IMR-90 (cell line): ENCODE measurements around the gene MID1. TPM values are rescaled to one million over a fixed set of nuclear protein-coding genes. Genes with fewer than 3 reads are reported as not detected.

Source experiments
- ATAC-seq: fragments of 200-7000 bp; cut with Tn5 transposase; 2 replicates; pipeline ENCODE4 v1.9.1; 2020; ENCODE audit warnings: low read depth, mild to moderate bottlenecking, moderate library complexity
- Bru-seq: library from RNA; stranded (reverse); fragments of 400-500 nt; gene quantifications from one replicate; lab custom pipeline; 2021; lab: Mats Ljungman, UMichigan
- BruChase-seq, 2 experiments: library from RNA; stranded (reverse); fragments of 400-500 nt; gene quantifications; one replicate each; lab custom pipeline; 2021; lab: Mats Ljungman, UMichigan
- BruUV-seq: library from RNA; stranded (reverse); fragments of 400-500 nt; replicated peaks from 2 replicates; lab custom pipeline; 2021; lab: Mats Ljungman, UMichigan
- CTCF ChIA-PET: fragments of 300-600 bp; formaldehyde crosslinking; extraction: SDS; loops from one replicate; lab custom pipeline; 2021; ENCODE audit warnings: antibody characterized with exemption; lab: Yijun Ruan, JAX
- POLR2A ChIA-PET: fragments of 300-600 bp; sonication (Branson Sonifier 250); formaldehyde crosslinking; loops from one replicate; lab custom pipeline; 2022; ENCODE audit warnings: antibody characterized with exemption; ENCODE audit not compliant: unreplicated experiment; lab: Charles Lee
- DNase-seq: peaks from one replicate; pipeline ENCODE4 v3.0.0; 2013
- H2AFZ ChIP-seq: replicated peaks from 2 replicates; pipeline ENCODE3; 2013; ENCODE audit warnings: low read length, mild to moderate bottlenecking; ENCODE audit not compliant: poor library complexity
- H2AK5ac ChIP-seq: 2 replicates; pipeline ENCODE4 v1.6.1; 2013; ENCODE audit warnings: low read depth, low read length, inconsistent platforms
- H2AK9ac ChIP-seq: replicated peaks from 2 replicates; pipeline ENCODE3; 2013; ENCODE audit warnings: mild to moderate bottlenecking, low read depth, low read length, moderate library complexity; ENCODE audit not compliant: poor library complexity
- H2BK120ac ChIP-seq: 2 replicates; pipeline ENCODE4 v1.6.1; 2013; ENCODE audit warnings: low read depth, low read length, inconsistent platforms
- H2BK15ac ChIP-seq: 3 replicates; pipeline ENCODE4 v1.6.1; 2013; ENCODE audit warnings: low read depth, low read length, inconsistent platforms
- H2BK20ac ChIP-seq: 2 replicates; pipeline ENCODE4 v1.6.1; 2013; ENCODE audit warnings: low read depth, mild to moderate bottlenecking, inconsistent platforms, low read length, moderate library complexity
- H2BK5ac ChIP-seq: 2 replicates; pipeline ENCODE4 v1.6.1; 2013; ENCODE audit warnings: mild to moderate bottlenecking, low read depth, low read length, inconsistent platforms; ENCODE audit not compliant: poor library complexity, severe bottlenecking
- H3K14ac ChIP-seq: replicated peaks from 2 replicates; pipeline ENCODE4 v1.6.1; 2013; ENCODE audit warnings: low read depth, low read length, inconsistent platforms
- H3K18ac ChIP-seq: 2 replicates; pipeline ENCODE4 v1.6.1; 2013; ENCODE audit warnings: low read depth, low read length, control low read depth
- H3K23ac ChIP-seq: 2 replicates; pipeline ENCODE4 v1.6.1; 2013; ENCODE audit warnings: low read depth, low read length, inconsistent platforms
- H3K27ac ChIP-seq: 2 replicates; pipeline ENCODE4 v1.5.1; 2013; ENCODE audit warnings: mild to moderate bottlenecking, control low read depth, low read length; ENCODE audit not compliant: insufficient read depth
- H3K27me3 ChIP-seq: 2 replicates; pipeline ENCODE4 v1.6.1; 2013; ENCODE audit warnings: low read length; ENCODE audit not compliant: control insufficient read depth, insufficient read depth
- H3K36me3 ChIP-seq: 2 replicates; pipeline ENCODE4 v1.6.1; 2013; ENCODE audit warnings: low read length, mixed read lengths; ENCODE audit not compliant: control insufficient read depth, insufficient read depth
- H3K4ac ChIP-seq: 2 replicates; pipeline ENCODE4 v1.6.1; 2013; ENCODE audit warnings: low read depth, low read length, inconsistent platforms
- H3K4me1 ChIP-seq: 2 replicates; pipeline ENCODE4 v1.6.1; 2013; ENCODE audit warnings: low read length, mixed read lengths; ENCODE audit not compliant: control insufficient read depth, insufficient read depth
- H3K4me2 ChIP-seq: 2 replicates; pipeline ENCODE4 v1.6.1; 2013; ENCODE audit warnings: low read depth, mild to moderate bottlenecking, control low read depth, low read length, moderate library complexity
- H3K4me3 ChIP-seq: 2 replicates; pipeline ENCODE4 v1.5.1; 2013; ENCODE audit warnings: low read depth, mild to moderate bottlenecking, control low read depth, low read length, moderate library complexity; ENCODE audit not compliant: insufficient read depth
- H3K56ac ChIP-seq: 2 replicates; pipeline ENCODE4 v1.6.1; 2013; ENCODE audit warnings: low read length, inconsistent platforms; ENCODE audit not compliant: insufficient read depth; ENCODE audit errors: extremely low read depth
- H3K79me1 ChIP-seq, 2 experiments: 2 replicates each; pipeline ENCODE4 v1.6.1; 2013; ENCODE audit warnings: low read length in 2 of 2, inconsistent platforms in 1 of 2, low read depth in 1 of 2
- H3K9ac ChIP-seq: 2 replicates; pipeline ENCODE4 v1.6.1; 2013; ENCODE audit warnings: low read depth, low read length, control low read depth
- H3K9me1 ChIP-seq: 2 replicates; pipeline ENCODE4 v1.6.1; 2013; ENCODE audit warnings: low read length, inconsistent platforms; ENCODE audit not compliant: insufficient read depth
- H3K9me3 ChIP-seq: 2 replicates; pipeline ENCODE4 v1.6.1; 2013; ENCODE audit warnings: low read length; ENCODE audit not compliant: control insufficient read depth, insufficient read depth
- H4K20me1 ChIP-seq: 2 replicates; pipeline ENCODE4 v1.6.1; 2013; ENCODE audit warnings: low read length, inconsistent platforms; ENCODE audit not compliant: insufficient read depth
- H4K5ac ChIP-seq: 2 replicates; pipeline ENCODE4 v1.6.1; 2013; ENCODE audit warnings: mild to moderate bottlenecking, low read depth, low read length, control low read depth
- H4K8ac ChIP-seq, 2 experiments: 2 replicates each; pipeline ENCODE4 v1.6.1; 2013; ENCODE audit warnings: low read depth in 2 of 2, low read length in 2 of 2, control low read depth in 1 of 2, inconsistent platforms in 1 of 2
- H4K91ac ChIP-seq: 2 replicates; pipeline ENCODE4 v1.6.1; 2013; ENCODE audit warnings: low read depth, low read length, inconsistent platforms; ENCODE audit not compliant: insufficient read depth
- BHLHE40 ChIP-seq: fragments of 150-350 bp; IDR thresholded peaks from 2 replicates; pipeline ENCODE4 v1.6.1; 2016; ENCODE audit warnings: mild to moderate bottlenecking, low read depth, low read length
- CEBPB ChIP-seq: IDR thresholded peaks from 2 replicates; pipeline ENCODE4 v1.6.1; 2012; ENCODE audit warnings: low read depth, low read length, improper control_type of control experiment
- CHD1 ChIP-seq: IDR thresholded peaks from 2 replicates; pipeline ENCODE4 v1.6.1; 2012; ENCODE audit warnings: low read depth, low read length, improper control_type of control experiment
- CTCF ChIP-seq: conservative IDR thresholded peaks from 2 replicates; pipeline ENCODE4 v1.5.1; 2012; ENCODE audit warnings: mild to moderate bottlenecking, low read depth, low read length, improper control_type of control experiment
- ELK1 ChIP-seq: fragments of 150-350 bp; IDR thresholded peaks from 2 replicates; pipeline ENCODE4 v1.6.1; 2016; ENCODE audit warnings: low read depth, mild to moderate bottlenecking, low read length, moderate library complexity, borderline replicate concordance
- MAFK ChIP-seq: IDR thresholded peaks from 2 replicates; pipeline ENCODE4 v1.6.1; 2012; ENCODE audit warnings: low read depth, low read length, improper control_type of control experiment
- MXI1 ChIP-seq: IDR thresholded peaks from 2 replicates; pipeline ENCODE4 v1.6.1; 2012; ENCODE audit warnings: low read depth, mild to moderate bottlenecking, low read length, moderate library complexity, borderline replicate concordance
- RAD21 ChIP-seq: IDR thresholded peaks from 2 replicates; pipeline ENCODE4 v1.6.1; 2012; ENCODE audit warnings: low read length, improper control_type of control experiment
- RFX5 ChIP-seq: IDR thresholded peaks from 2 replicates; pipeline ENCODE4 v1.8.0; 2012; ENCODE audit warnings: low read depth, mild to moderate bottlenecking, low read length, moderate library complexity
- SMC3 ChIP-seq: fragments of 150-350 bp; IDR thresholded peaks from 2 replicates; pipeline ENCODE4 v1.6.1; 2016; ENCODE audit warnings: low read depth, mild to moderate bottlenecking, antibody characterized with exemption, low read length, moderate library complexity
- WGBS, 2 experiments: methylation state at CpG; one replicate each; pipeline versions ENCODE4 v1.1.5 to v1.1.7; 2013; ENCODE audit warnings: missing lambda C conversion rate in 2 of 2; ENCODE audit not compliant: insufficient read length in 1 of 2; ENCODE audit errors: extremely low coverage in 2 of 2; 5-methylcytosine and 5-hydroxymethylcytosine counted together
- dilution Hi-C: fragments of 300-500 bp; cut with HindIII; formaldehyde crosslinking; loops from one replicate; pipeline ENCODE4 v1.14.3; 2018; ENCODE audit warnings: low sequenced_read_pairs; ENCODE audit not compliant: unreplicated experiment
- in situ Hi-C: fragments of 300-500 bp; cut with MboI; formaldehyde crosslinking; loops from 3 replicates; pipeline ENCODE4 v1.14.3; 2019; ENCODE audit warnings: low sequenced_read_pairs, inconsistent platforms, mixed read lengths
- intact Hi-C: fragments of 100-400 bp; cut with micrococcal nuclease; formaldehyde crosslinking; loops from 2 replicates; pipeline ENCODE4 v1.10.0; 2022
- long read RNA-seq: library from polyadenylated mRNA; unstranded; transcript quantifications from one replicate; pipeline ENCODE4 v2.0.0, GENCODE V29; 2021; ENCODE audit not compliant: unreplicated experiment
- polyA plus RNA-seq, 3 experiments: library from polyadenylated mRNA; depleted of rRNA; stranded (reverse); fragments of >200 nt; gene quantifications; 2 replicates each; pipeline ENCODE4 v1.2.3, GENCODE V29; 2012; ENCODE audit warnings: low replicate concordance in 1 of 3
- total RNA-seq: library from RNA; depleted of rRNA; stranded (reverse); fragments of >200 nt; gene quantifications from 2 replicates; pipeline ENCODE4 v1.2.3, GENCODE V29; 2012; rRNA removed
- TF ChIP-seq, protein P1 (sequence below): fragments of 150-350 bp; IDR thresholded peaks from 2 replicates; pipeline ENCODE4 v1.6.1; 2017; ENCODE audit warnings: mild to moderate bottlenecking, antibody characterized with exemption, low read length, low read depth

The MID1 gene
- total RNA-seq (63.0 and 106 TPM in 2 replicates), polyA plus RNA-seq (2012; rRNA removed) (36.6 and 37.2 TPM in 2 replicates), Bru-seq, nascent RNA (percentile 78 among the genes with signal in this experiment), BruChase-seq, experiment 1, labeled RNA remaining after a 6-hour chase (percentile 60 among the genes with signal in this experiment), BruChase-seq, experiment 2, labeled RNA remaining after a 2-hour chase (percentile 65 among the genes with signal in this experiment)
- polyA plus RNA-seq (2012; cell fraction: cytosol; rRNA removed) = 20.5 and 31.0 TPM in 2 replicates
- polyA plus RNA-seq (2012; cell fraction: nucleus; rRNA removed; ENCODE audit: low replicate concordance) = 59.5 and 115 TPM in 2 replicates
- long read RNA-seq, full-length matches to known transcripts = 38 of 71 reads
- long read RNA-seq, partial matches to known transcripts = 12 of 71 reads
- long read RNA-seq, other reads (novel, unspliced or antisense) = 21 of 71 reads

DNA sequence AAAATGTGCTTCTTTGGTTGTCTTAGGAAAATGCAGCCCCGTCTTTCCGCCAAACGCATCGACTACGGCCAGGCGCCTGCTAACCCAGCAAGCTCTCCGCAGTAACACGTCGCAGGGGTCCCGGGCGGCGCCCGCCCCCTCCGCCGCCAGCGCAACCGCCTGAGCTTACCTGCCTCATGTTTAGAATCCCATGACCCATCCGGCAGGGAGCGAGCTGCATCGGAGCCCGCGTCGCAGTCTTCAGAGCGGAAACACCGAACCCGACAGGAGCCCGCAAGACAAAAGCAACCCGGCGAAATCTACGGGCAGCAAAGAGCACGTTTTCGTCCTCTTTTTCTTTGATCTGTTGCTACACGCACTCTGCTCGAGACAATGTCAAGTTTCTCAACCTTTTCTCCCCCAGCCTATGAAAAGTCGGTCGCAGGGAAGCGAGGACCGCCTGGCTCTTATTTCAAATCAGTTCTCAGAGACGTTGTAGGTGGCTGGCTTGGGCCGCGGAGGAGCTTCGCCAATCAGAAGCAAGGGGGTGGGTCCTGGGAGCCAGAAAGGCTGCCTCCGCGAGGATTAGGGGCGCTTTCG, at the start of gene MID1:
Gene MID1 (minus strand): TSS at position 465 of the 579 bp plus-strand sequence. CDS start 53,038 bp downstream, outside the sequence.
- dilution Hi-C loops (no loop called here), intact Hi-C loops (loop anchor here (2.0 kb wide), 1 partner anchor 15 kb away; no protein-coding TSS in a partner anchor), in situ Hi-C loops (no loop called here)
- peak within 1 kb of the TSS; percentile 51; the same call in 1 of the 2 replicates for H3K14ac ChIP-seq
- no peaks in the 10 kb centered on the region for H3K9me3 ChIP-seq
- peak within 1 kb of the TSS; percentile 54 for H3K27ac ChIP-seq
- DNase-seq = peak; percentile 80
- peak within 1 kb of the TSS; percentile 45 for H3K18ac ChIP-seq
- no peak within 1 kb of the TSS for H2AK9ac ChIP-seq
- peak within 1 kb of the TSS; percentile 60 for H3K4me3 ChIP-seq
- no peaks in the 10 kb centered on the region for H3K36me3 ChIP-seq
- H3K4me2 ChIP-seq = peak within 1 kb of the TSS; percentile 95
- peak within 1 kb of the TSS; percentile 47; the same call in 1 of the 2 replicates for H2BK120ac ChIP-seq
- peak within 1 kb of the TSS; percentile 74 for H2AFZ ChIP-seq
- H3K4ac ChIP-seq = peak within 1 kb of the TSS; percentile 39
- peak within 1 kb of the TSS; percentile 66 for H2BK5ac ChIP-seq
- 27% methylated on average over 25 of the region's 46 CpGs; no CpG with 5 or more reads in 1 of the 2 experiments for WGBS, 2 experiments
- no peak within 1 kb of the TSS for H2BK15ac ChIP-seq
- no peaks in the 10 kb centered on the region for H4K20me1 ChIP-seq
- H4K5ac ChIP-seq = no peak within 1 kb of the TSS
- H3K79me1 ChIP-seq = peaks cover 0 to 15% of the 10 kb centered on the region in 2 experiments; a peak in 1 of 4 replicates
- ATAC-seq = peak; percentile 90
- H2BK20ac ChIP-seq = no peak within 1 kb of the TSS; the same call in 1 of the 2 replicates
- H4K8ac ChIP-seq = peak within 1 kb of the TSS in 1 of 2 experiments; percentile 2; a peak in 1 of 4 replicates
- ChIA-PET POLR2A (no interaction called here), CTCF (interaction anchor here (0.6 to 2.0 kb wide), 4 partner anchors 17 to 430 kb away, joined by 3 to 7 read pairs (median 4); no protein-coding TSS in a partner anchor)
- no peak within 1 kb of the TSS for H2AK5ac ChIP-seq
- H3K9ac ChIP-seq = peak within 1 kb of the TSS; percentile 89
- H4K91ac ChIP-seq = no peak within 1 kb of the TSS; the same call in 1 of the 2 replicates
- H3K23ac ChIP-seq = peak within 1 kb of the TSS; percentile 82
- BruUV-seq = TSS peak; percentile 43
- H3K56ac ChIP-seq = peak within 1 kb of the TSS; percentile 57; the same call in 1 of the 2 replicates
- H3K4me1 ChIP-seq = peaks cover 10% of the 10 kb centered on the region
- H3K27me3 ChIP-seq = no peaks in the 10 kb centered on the region
- no peaks in the 10 kb centered on the region for H3K9me1 ChIP-seq
- no peak for TF ChIP-seq RFX5
- TF ChIP-seq, protein P1, sequence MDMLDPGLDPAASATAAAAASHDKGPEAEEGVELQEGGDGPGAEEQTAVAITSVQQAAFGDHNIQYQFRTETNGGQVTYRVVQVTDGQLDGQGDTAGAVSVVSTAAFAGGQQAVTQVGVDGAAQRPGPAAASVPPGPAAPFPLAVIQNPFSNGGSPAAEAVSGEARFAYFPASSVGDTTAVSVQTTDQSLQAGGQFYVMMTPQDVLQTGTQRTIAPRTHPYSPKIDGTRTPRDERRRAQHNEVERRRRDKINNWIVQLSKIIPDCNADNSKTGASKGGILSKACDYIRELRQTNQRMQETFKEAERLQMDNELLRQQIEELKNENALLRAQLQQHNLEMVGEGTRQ = no peak
- TF ChIP-seq SMC3 = no peak
- TF ChIP-seq ELK1 = no peak
- TF ChIP-seq CTCF = no peak
- TF ChIP-seq RAD21 = no peak
- TF ChIP-seq CEBPB = 0 out of 2 replicates have a peak, but pooled peaks have one; percentile 17
- TF ChIP-seq MXI1 = no peak
- no peak for TF ChIP-seq CHD1
- no peak for TF ChIP-seq MAFK
- TF ChIP-seq BHLHE40 = peak; percentile 46; the same call in 1 of the 2 replicates
